Activated CD8-positive, alpha-beta memory T cell treated with anti-CD3 and anti-CD28 coated beads for 1 hour (primary cell): ENCODE data around the gene BNC2.

Source experiments
- DNase-seq, 2 donors: peaks; one replicate each; pipeline ENCODE4 v3.0.0-alpha.2; 2020; ENCODE audit warnings: low read depth in 1 of 2; ENCODE audit errors: extremely low read depth in 1 of 2

BNC2 gene

GRCh38 chr9:16719921-16720320 lies 150.5 kb downstream of the BNC2 start:
- DNase-seq, result no peak

- DNase-seq, result no peak
Observed at GRCh38 chr9:16718952-16719351, 151.5 kb downstream of the BNC2 start.

GRCh38 chr9:16718296-16718695 lies 152.2 kb downstream of the BNC2 start:
- DNase-seq, result no peak

GRCh38 chr9:16716601-16717000 lies 153.9 kb downstream of the BNC2 start:
- DNase-seq, result no peak

GRCh38 chr9:16715404-16715803 lies 155.1 kb downstream of the BNC2 start:
- no peak for DNase-seq

GRCh38 chr9:16712787-16713186 lies 157.7 kb downstream of the BNC2 start:
- no peak for DNase-seq

GRCh38 chr9:16710888-16711287 lies 159.6 kb downstream of the BNC2 start:
- DNase-seq, result no peak

GRCh38 chr9:16709924-16710323 lies 160.5 kb downstream of the BNC2 start:
- no peak for DNase-seq

GRCh38 chr9:16708656-16709435 lies 161.6 kb downstream of the BNC2 start:
- no peak for DNase-seq

GRCh38 chr9:16705111-16705604 lies 165.3 kb downstream of the BNC2 start:
- no peak for DNase-seq

GRCh38 chr9:16704116-16705110 lies 166.1 kb downstream of the BNC2 start:
- DNase-seq, result no peak

GRCh38 chr9:16701347-16701746 lies 169.1 kb downstream of the BNC2 start:
- DNase-seq, result no peak

GRCh38 chr9:16693616-16694015 lies 176.9 kb downstream of the BNC2 start:
- DNase-seq, result no peak

GRCh38 chr9:16690628-16691027 lies 179.8 kb downstream of the BNC2 start:
- no peak for DNase-seq

GRCh38 chr9:16690205-16690604 lies 180.3 kb downstream of the BNC2 start:
- DNase-seq, result no peak

- no peak for DNase-seq
Observed at GRCh38 chr9:16689351-16689938, 181.0 kb downstream of the BNC2 start.

GRCh38 chr9:16688814-16689213 lies 181.7 kb downstream of the BNC2 start:
- no peak for DNase-seq

- no peak for DNase-seq
Observed at GRCh38 chr9:16687678-16688369, 182.6 kb downstream of the BNC2 start.

- DNase-seq, result no peak
Observed at GRCh38 chr9:16683326-16683725, 187.1 kb downstream of the BNC2 start.

- DNase-seq, result no peak
Observed at GRCh38 chr9:16682273-16682672, 188.2 kb downstream of the BNC2 start.

GRCh38 chr9:16681652-16681987 lies 188.8 kb downstream of the BNC2 start:
- no peak for DNase-seq
